SK-N-SH (cell line): ENCODE data around the gene PROSER3. TPM values are rescaled to one million over a fixed set of nuclear protein-coding genes. Genes with fewer than 3 reads are reported as not detected.

Experiments
- CTCF ChIA-PET: fragments of 300-600, 350-600 bp; formaldehyde crosslinking; extraction: SDS; loops from one replicate; lab custom pipeline; 2021; lab: Yijun Ruan, JAX
- POLR2A ChIA-PET: fragments of 350-600 bp; sonication (Branson Sonifier 250); formaldehyde crosslinking; extraction: SDS; loops from one replicate; lab custom pipeline; 2020; ENCODE audit warnings: antibody characterized with exemption, inconsistent platforms; lab: Yijun Ruan, JAX
- DNase-seq: peaks from one replicate; pipeline ENCODE4 v3.0.0; 2012
- H2AFZ ChIP-seq: fragments of 200-600 bp; sonication (generic); 2 replicates; pipeline ENCODE4 v1.8.1; 2016; ENCODE audit warnings: antibody characterized with exemption, mild to moderate bottlenecking, low read depth
- H3F3A ChIP-seq: fragments of 200-600 bp; sonication (generic); replicated peaks from 2 replicates; pipeline ENCODE3; 2016; ENCODE audit warnings: antibody characterized with exemption, mild to moderate bottlenecking; ENCODE audit not compliant: insufficient read depth
- H3K27ac ChIP-seq, 2 experiments: fragments of 200-500 bp in 1 of 2; fragments of 200-600 bp in 1 of 2; sonication (Bioruptor generic) in 1 of 2; sonication (generic), shearing (Covaris generic) in 1 of 2; 2 replicates each; pipeline versions ENCODE4 v1.5.1 to v1.6.1; 2014 to 2016; ENCODE audit warnings: low read depth in 2 of 2, inconsistent platforms in 1 of 2, low read length in 1 of 2, mild to moderate bottlenecking in 1 of 2, mixed read lengths in 1 of 2
- H3K27me3 ChIP-seq: fragments of 200-600 bp; sonication (generic), shearing (Covaris generic); 2 replicates; pipeline ENCODE4 v1.6.1; 2016; ENCODE audit warnings: mixed run types; ENCODE audit not compliant: insufficient read depth
- H3K36me3 ChIP-seq, 2 experiments: fragments of 200-500 bp in 1 of 2; fragments of 200-600 bp in 1 of 2; sonication (Bioruptor generic) in 1 of 2; sonication (generic) in 1 of 2; replicated peaks in 1 of 2; 2 replicates each; pipeline versions ENCODE3 to v1.5.1; 2014 to 2016; ENCODE audit warnings: low read length in 1 of 2, mild to moderate bottlenecking in 1 of 2; ENCODE audit not compliant: insufficient read depth in 2 of 2, control insufficient read depth in 1 of 2
- H3K4me1 ChIP-seq, 2 experiments: fragments of 200-500 bp in 1 of 2; fragments of 200-600 bp in 1 of 2; sonication (Bioruptor generic) in 1 of 2; sonication (generic), shearing (Covaris generic) in 1 of 2; 2 replicates each; pipeline versions ENCODE4 v1.5.1 to v1.6.1; 2014 to 2016; ENCODE audit warnings: low read depth in 1 of 2, low read length in 1 of 2, mixed run types in 1 of 2; ENCODE audit not compliant: insufficient read depth in 2 of 2, control insufficient read depth in 1 of 2
- H3K4me2 ChIP-seq: fragments of 200-600 bp; sonication (generic), shearing (Covaris generic); 2 replicates; pipeline ENCODE4 v1.6.1; 2017; ENCODE audit warnings: mixed run types
- H3K4me3 ChIP-seq, 2 experiments: fragments of 200-500 bp in 1 of 2; fragments of 200-600 bp in 1 of 2; sonication (Bioruptor generic) in 1 of 2; sonication (generic), shearing (Covaris generic) in 1 of 2; 2 replicates each; pipeline versions ENCODE4 v1.5.1 to v1.8.1; 2014 to 2016; ENCODE audit warnings: low read depth in 2 of 2, inconsistent platforms in 1 of 2, low read length in 1 of 2, mild to moderate bottlenecking in 1 of 2, mixed read lengths in 1 of 2, moderate library complexity in 1 of 2
- H3K79me2 ChIP-seq: fragments of 200-600 bp; sonication (generic); 2 replicates; pipeline ENCODE4 v1.8.1; 2017; ENCODE audit warnings: mild to moderate bottlenecking; ENCODE audit not compliant: insufficient read depth
- H3K9ac ChIP-seq: fragments of 200-600 bp; sonication (generic); 2 replicates; pipeline ENCODE4 v1.6.1; 2017; ENCODE audit warnings: mixed run types
- H3K9me2 ChIP-seq: fragments of 200-600 bp; sonication (generic); 2 replicates; pipeline ENCODE4 v1.6.1; 2017; ENCODE audit warnings: mixed run types
- H3K9me3 ChIP-seq: fragments of 200-600 bp; sonication (generic); 2 replicates; pipeline ENCODE4 v1.6.1; 2017; ENCODE audit warnings: mixed run types, mild to moderate bottlenecking, moderate library complexity
- H4K20me1 ChIP-seq: fragments of 200-600 bp; sonication (generic); 2 replicates; pipeline ENCODE4 v1.6.1; 2017; ENCODE audit warnings: mild to moderate bottlenecking, mixed run types; ENCODE audit not compliant: insufficient read depth
- CTCF ChIP-seq: fragments of 200-600 bp; sonication (generic); IDR thresholded peaks from 2 replicates; pipeline ENCODE4 v1.6.1; 2017; ENCODE audit warnings: antibody characterized with exemption, mild to moderate bottlenecking, moderate library complexity
- EP300 ChIP-seq, 2 experiments: IDR thresholded peaks; 2 replicates each; pipeline versions ENCODE4 v1.4.0 to v1.6.1; 2012; ENCODE audit warnings: borderline replicate concordance in 1 of 2, low read depth in 1 of 2, low read length in 1 of 2
- FOXJ3 ChIP-seq: sonication (generic); formaldehyde crosslinking; IDR thresholded peaks from 2 replicates; pipeline ENCODE4 v1.5.1; 2020; ENCODE audit warnings: mild to moderate bottlenecking, missing genetic modification reagents
- FOXM1 ChIP-seq: IDR thresholded peaks from 2 replicates; pipeline ENCODE4 v1.4.0; 2012; ENCODE audit warnings: low read depth, mild to moderate bottlenecking
- IRF3 ChIP-seq: fragments of 150-350 bp; IDR thresholded peaks from 2 replicates; pipeline ENCODE4 v1.6.1; 2016; ENCODE audit warnings: mild to moderate bottlenecking, low read depth, low read length
- JUND ChIP-seq: IDR thresholded peaks from 2 replicates; pipeline ENCODE4 v1.4.0; 2012
- MAX ChIP-seq: IDR thresholded peaks from 2 replicates; pipeline ENCODE4 v1.4.0; 2012; ENCODE audit warnings: low read depth
- MXI1 ChIP-seq: IDR thresholded peaks from 2 replicates; pipeline ENCODE4 v1.6.1; 2012; ENCODE audit warnings: mild to moderate bottlenecking, low read depth, low read length, improper control_type of control experiment
- PBX3 ChIP-seq: IDR thresholded peaks from 2 replicates; pipeline ENCODE4; 2012
- POLR2AphosphoS5 ChIP-seq: IDR thresholded peaks from 2 replicates; pipeline ENCODE4 v1.6.1; 2012; ENCODE audit warnings: low read depth, low read length
- RXRA ChIP-seq: IDR thresholded peaks from 2 replicates; pipeline ENCODE4 v1.4.0; 2012; ENCODE audit warnings: low read depth, mild to moderate bottlenecking, borderline replicate concordance
- SIN3A ChIP-seq: IDR thresholded peaks from 2 replicates; pipeline ENCODE4 v1.6.1; 2012; ENCODE audit warnings: low read depth, mild to moderate bottlenecking, low read length, moderate library complexity, borderline replicate concordance
- USF1 ChIP-seq: IDR thresholded peaks from 2 replicates; pipeline ENCODE4 v1.4.0; 2012; ENCODE audit warnings: low read depth, borderline replicate concordance
- ZBTB33 ChIP-seq: IDR thresholded peaks from 2 replicates; pipeline ENCODE4 v1.4.0; 2012; ENCODE audit warnings: low read depth, borderline replicate concordance
- WGBS: methylation state at CpG from one replicate; pipeline ENCODE4 v1.1.6; 2017; ENCODE audit warnings: low lambda C conversion rate; 5-methylcytosine and 5-hydroxymethylcytosine counted together
- polyA plus RNA-seq, 3 experiments: library from polyadenylated mRNA; depleted of rRNA; stranded (reverse); fragments of >200 nt; gene quantifications; 2 replicates each; pipeline ENCODE4 v1.2.3, GENCODE V29; 2012

PROSER3 gene
- polyA plus RNA-seq, 1 of the 3 experiments (the other 2 are of a cell fraction), result 12.5 TPM

GRCh38 chr19:35738887-35739229 is 19.1 kb upstream of the PROSER3 start:
- Histone ChIP-seq H3K36me3 (peaks cover 8 to 39% of the 10 kb centered on the region in 2 experiments), H3K4me2 (no peak overlapping the region), H3K4me3 (no peak overlapping the region), H3K9me2 (no peaks in the 10 kb centered on the region), H3K27me3 (no peaks in the 10 kb centered on the region), H3K9me3 (no peaks in the 10 kb centered on the region), H3F3A (peaks cover 8% of the 10 kb centered on the region), H3K4me1 (peaks cover 0 to 12% of the 10 kb centered on the region in 2 experiments; a peak in 1 of 4 replicates), H4K20me1 (no peaks in the 10 kb centered on the region), H2AFZ (no peak overlapping the region), H3K9ac (no peak overlapping the region), H3K27ac (no peak overlapping the region), H3K79me2 (no peaks in the 10 kb centered on the region; the same call in 1 of the 2 replicates)
- DNase-seq, result no peak
- ChIA-PET CTCF (interaction anchor here (1.0 kb wide), 1 partner anchor 81 kb away, joined by 3 read pairs; no protein-coding TSS in a partner anchor), POLR2A (no interaction called here)
- no peak for TF ChIP-seq POLR2AphosphoS5
- no peak for TF ChIP-seq MXI1
- TF ChIP-seq USF1, result no peak
- 100% methylated on average over 1 of the region's 2 CpGs for WGBS

- POLR2A ChIA-PET, result interaction anchor here (1.0 to 2.0 kb wide), 5 partner anchors 9 to 80 kb away, joined by 3 to 10 read pairs (median 5); partner anchors contain the start of gene HSPB6
- Histone ChIP-seq H3F3A (peaks cover 10% of the 10 kb centered on the region), H3K4me2 (peak overlapping the region; percentile 97), H3K27ac (peak overlapping the region in 1 of 2 experiments; percentile 76; a peak in 1 of 4 replicates), H3K36me3 (peaks cover 6 to 35% of the 10 kb centered on the region in 2 experiments), H3K4me3 (peak overlapping the region; percentile 63 to 88; a peak in 3 of 4 replicates), H3K9me3 (no peaks in the 10 kb centered on the region), H3K79me2 (no peaks in the 10 kb centered on the region; the same call in 1 of the 2 replicates), H4K20me1 (no peaks in the 10 kb centered on the region), H3K27me3 (no peaks in the 10 kb centered on the region), H2AFZ (no peak overlapping the region), H3K4me1 (peaks cover 4 to 18% of the 10 kb centered on the region in 2 experiments; a peak in 2 of 4 replicates), H3K9ac (peak overlapping the region; percentile 67; the same call in 1 of the 2 replicates), H3K9me2 (no peaks in the 10 kb centered on the region)
- no peak for DNase-seq
- CTCF ChIA-PET, result interaction anchor here (0.7 to 1.6 kb wide), 6 partner anchors 12 to 695 kb away, joined by 3 to 7 read pairs (median 3); no protein-coding TSS in a partner anchor
- 85% methylated on average over 21 of the region's 29 CpGs for WGBS
- no peak for TF ChIP-seq CTCF
- no peak for TF ChIP-seq MXI1
- no peak for TF ChIP-seq FOXJ3 (CRISPR knock-in tag)
- no peak for TF ChIP-seq EP300 (IDR thresholded peaks at IDR 0.05; ENCODE audit: borderline replicate concordance in 1 of 2, low read depth in 1 of 2, low read length in 1 of 2)
- TF ChIP-seq FOXM1, result no peak
- no peak for TF ChIP-seq JUND
- no peak for TF ChIP-seq ZBTB33
- no peak for TF ChIP-seq MAX
- TF ChIP-seq SIN3A, result no peak
- no peak for TF ChIP-seq USF1
- no peak for TF ChIP-seq RXRA
- TF ChIP-seq PBX3, result no peak
- TF ChIP-seq IRF3, result no peak
These were observed 18.5 kb upstream of the PROSER3 start for GRCh38 chr19:35739275-35740107.
